SKM-1 (cell line): ENCODE results near the gene PPT2.
"Not testable (repeated sequence)": the region's sequence is repeated elsewhere in the genome, so short reads cannot be mapped to it uniquely, and the experiment has no call there.

ENCODE experiments used
- DNase-seq: peaks from one replicate; lab custom pipeline; 2025; ENCODE audit not compliant: unreplicated experiment; lab: John Stamatoyannopoulos, UW

PPT2 gene

GRCh38 chr6:32203426-32204267 lies 49.7 kb downstream of the PPT2 start:
- no peak for DNase-seq

GRCh38 chr6:32204268-32204715 lies 50.4 kb downstream of the PPT2 start:
- DNase-seq: no peak

- DNase-seq: no peak
Observed at GRCh38 chr6:32208996-32209395, 55.1 kb downstream of the PPT2 start.

DNA sequence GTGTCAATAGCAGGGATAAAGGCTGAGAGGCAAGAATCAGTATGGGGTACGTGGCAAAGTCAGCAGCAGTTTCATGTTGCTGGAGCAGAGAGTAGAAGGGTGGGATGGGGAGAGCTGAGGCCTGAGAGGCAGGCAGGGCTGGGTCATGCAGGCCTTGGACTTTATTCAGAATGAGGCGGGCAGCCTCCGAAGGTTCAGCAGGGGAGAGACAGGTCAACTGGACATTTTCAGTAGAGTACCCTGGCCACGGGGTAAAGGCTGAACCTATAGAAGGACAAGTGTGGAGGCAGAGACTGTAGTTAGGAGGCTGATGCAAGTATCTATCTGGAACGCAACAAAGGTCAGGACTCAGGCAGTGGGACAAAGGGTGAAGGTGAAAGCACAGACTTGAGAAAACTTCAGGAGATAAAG lies 56.3 kb downstream of the PPT2 start:
- no peak for DNase-seq

GRCh38 chr6:32211432-32211831 lies 57.5 kb downstream of the PPT2 start:
- DNase-seq: not testable (repeated sequence)

DNA sequence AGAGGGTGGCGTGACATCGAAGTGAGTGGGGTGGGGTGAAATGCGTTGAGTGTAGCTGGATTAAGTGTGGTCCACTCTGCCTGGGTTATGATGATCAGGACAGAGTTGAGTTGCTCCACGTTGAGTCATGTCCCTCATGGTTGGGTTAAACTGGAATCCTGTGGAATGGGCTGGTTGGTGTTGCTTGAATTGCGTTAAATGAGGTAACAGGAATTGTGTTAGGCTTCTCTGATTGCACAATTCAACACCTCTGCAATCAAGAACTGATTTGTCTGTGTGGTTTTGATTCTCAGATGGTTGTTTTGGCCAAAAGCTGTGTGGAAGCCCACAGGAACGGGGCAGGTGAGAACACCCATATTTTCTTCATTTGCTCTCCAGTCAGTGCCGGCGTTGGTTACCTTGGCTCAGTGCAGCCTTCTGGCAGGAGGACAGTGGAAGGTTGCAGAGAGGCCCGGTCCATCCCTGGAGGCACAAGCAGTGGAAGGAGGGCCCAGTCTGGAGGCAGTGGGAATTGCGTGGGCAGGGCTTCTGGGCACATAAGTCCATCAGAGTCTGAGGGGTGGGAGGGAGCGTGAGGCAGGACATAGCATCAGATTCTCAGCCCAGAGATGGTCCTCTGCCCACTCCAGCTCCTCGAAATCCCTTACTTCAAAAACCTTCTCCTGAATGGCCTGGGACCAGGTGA lies 58.3 kb downstream of the PPT2 start:
- no peak for DNase-seq
